ENCODE data around the gene ANKRD6.

ANKRD6 gene

DNA sequence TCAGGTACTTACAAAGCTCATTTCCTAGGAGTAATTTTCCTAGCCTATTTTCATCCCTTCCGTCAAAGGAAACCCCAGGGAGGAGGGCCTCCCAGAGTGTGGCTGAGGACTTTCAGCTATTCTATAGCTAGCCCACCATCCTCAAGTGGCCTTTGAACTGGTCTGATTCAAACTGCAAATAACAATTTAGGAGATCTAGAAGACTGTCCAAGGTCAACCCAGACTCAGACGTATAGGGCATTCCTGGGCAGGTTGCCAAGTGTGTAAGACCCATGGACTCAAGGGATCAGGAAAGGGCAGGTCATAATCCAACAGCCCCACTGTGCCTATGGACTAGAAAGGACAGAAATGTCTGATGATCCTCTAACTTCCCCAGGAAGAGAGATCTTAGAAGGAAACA lies 18.7 kb upstream of the ANKRD6 start:
- DNase-seq, result no peak

- no peak for DNase-seq
Observed at GRCh38 chr6:89415185-89415584, 17.8 kb upstream of the ANKRD6 start.

GRCh38 chr6:89416796-89417195 lies 16.2 kb upstream of the ANKRD6 start:
- DNase-seq, result no peak

GRCh38 chr6:89430201-89430962 lies 2.6 kb upstream of the ANKRD6 start:
- no peak for DNase-seq

- no peak for DNase-seq
Observed at GRCh38 chr6:89433252-89434149, 549 bp downstream of the ANKRD6 start.

- DNase-seq, result no peak
Observed at GRCh38 chr6:89434150-89434499, 1.2 kb downstream of the ANKRD6 start.

DNA sequence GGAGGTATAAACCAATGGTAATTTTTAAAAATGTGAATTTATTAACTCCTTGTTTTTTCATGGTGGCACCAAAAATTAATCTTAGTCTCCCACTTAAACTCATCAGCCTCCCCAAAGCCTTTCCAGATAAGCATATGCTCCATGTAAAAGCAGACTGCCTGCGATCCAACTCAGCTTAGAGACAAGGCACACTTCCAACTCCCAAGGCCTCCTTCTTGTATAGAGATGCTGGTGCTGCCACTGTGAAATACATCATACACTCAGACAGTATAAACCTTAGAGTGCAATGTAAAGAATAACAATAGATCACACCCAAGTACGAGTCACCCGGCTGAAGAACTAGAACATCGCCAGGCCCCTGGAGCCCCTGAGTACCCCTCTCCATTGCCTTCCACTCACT lies 2.0 kb downstream of the ANKRD6 start:
- no peak for DNase-seq

DNA sequence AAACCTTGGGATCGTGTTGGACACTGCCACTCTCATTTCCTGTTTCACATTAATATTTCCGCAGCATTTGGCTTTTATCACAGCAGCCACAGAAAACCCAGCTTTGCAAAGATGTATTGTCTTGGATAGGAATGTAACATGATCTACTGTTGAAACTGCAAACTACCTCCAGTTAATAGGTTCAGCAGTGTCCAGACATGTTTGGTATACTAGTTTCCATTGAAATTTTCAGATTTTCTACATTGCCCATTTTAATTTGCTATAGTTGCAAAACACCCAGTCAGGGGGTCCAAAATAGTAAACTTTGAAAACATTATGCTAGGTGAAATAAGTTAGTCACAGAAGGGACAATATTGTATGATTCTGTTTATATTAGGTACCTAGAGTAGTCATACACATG lies 3.3 kb downstream of the ANKRD6 start:
- no peak for DNase-seq

- DNase-seq, result no peak
Observed at GRCh38 chr6:89438248-89438647, 5.3 kb downstream of the ANKRD6 start.

DNA sequence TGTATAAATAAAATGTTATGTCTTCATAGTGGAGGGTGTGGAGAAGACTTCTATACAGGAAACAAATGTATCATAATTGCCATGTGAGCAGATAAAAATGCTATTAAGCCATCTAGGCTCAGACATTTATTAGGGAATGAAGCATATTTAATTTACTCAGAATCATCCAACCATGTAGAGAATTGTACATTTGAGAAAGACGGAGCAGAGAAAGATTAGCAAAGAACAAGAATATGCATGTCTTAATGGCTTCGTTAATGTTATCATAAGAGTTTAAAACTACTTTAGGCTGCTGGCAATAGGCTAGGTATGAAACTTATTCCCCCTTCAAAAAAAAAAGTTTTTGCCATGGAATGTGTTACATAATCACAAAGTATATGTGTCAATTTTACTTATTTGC lies 6.1 kb downstream of the ANKRD6 start:
- no peak for DNase-seq

DNA sequence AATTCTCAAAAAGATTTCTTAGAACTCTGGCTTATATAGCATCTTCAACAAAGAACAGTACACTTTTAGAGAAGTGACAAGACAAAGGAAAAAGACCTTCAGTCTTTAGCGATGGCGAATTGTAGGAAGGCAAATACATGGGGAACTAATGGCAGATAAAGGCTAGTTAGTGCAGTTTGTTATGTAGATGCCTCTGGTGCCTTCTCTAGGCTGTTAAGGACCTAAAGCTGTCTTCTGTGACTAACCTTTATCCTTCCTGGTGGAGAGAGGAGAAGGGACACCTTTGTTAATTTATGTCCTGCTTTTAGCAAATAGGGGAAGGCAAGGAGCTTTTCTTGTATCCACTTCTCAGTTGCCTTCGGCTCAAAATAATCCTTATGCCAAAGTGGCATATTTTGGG lies 7.2 kb downstream of the ANKRD6 start:
- DNase-seq, result no peak

DNA sequence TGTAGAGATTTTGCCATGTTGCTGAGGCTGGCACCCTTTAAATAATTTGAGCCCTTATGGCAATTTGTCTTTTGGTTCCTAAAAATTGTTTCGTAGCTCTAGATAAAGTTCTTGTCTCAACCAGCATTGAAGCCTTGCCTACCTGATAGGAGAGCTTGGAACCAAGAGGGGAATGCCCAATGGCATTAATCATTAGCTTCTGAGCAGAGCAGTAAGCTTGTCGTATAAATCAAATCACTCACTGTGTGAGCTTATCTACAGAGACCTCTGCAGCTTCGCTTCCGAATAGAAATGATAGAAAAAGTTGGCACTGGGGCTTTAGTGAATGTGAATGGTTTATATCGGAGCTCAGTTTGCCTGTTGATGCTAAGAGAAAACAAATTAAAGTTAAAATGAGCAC lies 10.7 kb downstream of the ANKRD6 start:
- DNase-seq, result no peak

DNA sequence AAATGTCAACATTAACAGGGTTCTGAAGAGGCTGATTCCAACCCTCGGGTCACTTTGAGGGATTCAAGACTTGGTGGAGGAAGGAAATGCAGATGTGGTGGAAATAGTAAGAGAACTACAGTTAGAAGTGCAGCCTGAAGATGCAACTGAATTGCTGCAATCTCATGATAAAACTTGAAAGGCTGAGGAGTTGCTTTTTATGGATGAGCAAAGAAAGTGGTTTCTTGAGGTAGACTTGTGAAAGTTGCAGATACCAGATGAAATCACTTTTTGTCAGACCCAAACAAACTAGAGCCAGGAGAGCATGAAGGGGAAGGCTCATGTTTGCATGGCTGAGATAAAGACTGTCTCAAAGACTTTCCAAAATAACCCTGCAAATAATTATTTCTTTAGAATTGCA lies 16.2 kb downstream of the ANKRD6 start:
- no peak for DNase-seq

- DNase-seq, result no peak
Observed at GRCh38 chr6:89452281-89452680, 19.3 kb downstream of the ANKRD6 start.

DNA sequence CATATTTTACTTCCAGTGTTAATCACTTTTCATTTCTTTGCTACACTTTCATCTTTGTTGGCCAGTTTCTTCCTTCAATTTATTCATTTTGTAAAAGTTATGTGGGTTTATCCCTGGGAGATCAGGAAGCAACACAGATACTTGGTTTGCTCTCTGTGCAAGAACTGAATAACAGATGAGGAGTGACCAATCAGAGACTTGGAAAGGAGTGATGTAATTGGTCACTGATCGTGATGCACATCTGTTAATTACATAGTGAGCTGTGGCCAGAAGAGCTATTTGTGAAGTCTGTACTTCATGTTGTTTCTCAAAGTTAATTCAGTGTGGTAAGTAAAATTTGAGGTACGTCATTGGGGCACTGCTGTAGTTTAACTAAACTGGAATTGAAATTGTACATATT lies 21.3 kb downstream of the ANKRD6 start:
- no peak for DNase-seq

GRCh38 chr6:89458704-89459103 lies 25.8 kb downstream of the ANKRD6 start:
- no peak for DNase-seq

GRCh38 chr6:89459501-89459900 lies 26.5 kb downstream of the ANKRD6 start:
- no peak for DNase-seq

DNA sequence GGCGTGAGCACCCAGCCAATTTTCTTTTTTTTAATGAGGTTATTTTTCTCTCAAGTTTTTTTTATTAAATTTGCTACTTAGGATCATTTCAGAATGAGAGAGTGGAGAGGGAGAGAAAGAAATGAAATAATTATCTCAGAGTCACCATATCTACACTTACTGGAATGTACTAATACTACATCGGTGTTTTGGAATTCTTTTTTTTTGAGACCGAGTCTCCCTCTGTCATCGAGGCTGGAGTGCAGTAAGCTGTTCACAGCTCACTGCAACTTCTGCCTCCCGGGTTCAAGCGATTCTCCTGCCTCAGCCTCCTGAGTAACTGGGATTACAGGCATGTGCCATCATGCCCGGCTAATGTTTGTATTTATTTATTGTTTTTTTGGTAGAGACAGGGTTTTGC lies 27.8 kb downstream of the ANKRD6 start:
- DNase-seq, result no peak

DNA sequence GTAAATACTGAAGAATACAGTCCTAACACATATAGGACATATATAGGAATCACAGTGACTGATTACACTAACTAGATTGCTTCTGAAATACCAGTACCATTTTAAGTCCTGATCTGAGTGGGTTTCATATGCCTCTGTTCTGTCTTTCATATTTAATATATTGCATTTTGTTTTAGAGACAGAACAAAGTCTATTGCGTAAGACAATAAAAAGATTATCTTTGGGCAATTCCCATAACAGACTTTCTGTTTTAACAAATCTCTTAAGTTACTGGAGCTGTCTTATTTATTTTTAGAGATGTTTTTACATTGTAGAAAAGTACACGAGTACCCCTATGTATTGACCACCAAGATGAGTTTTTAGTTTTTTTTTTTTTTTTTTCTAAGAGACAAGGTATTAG lies 29.6 kb downstream of the ANKRD6 start:
- no peak for DNase-seq

- DNase-seq, result no peak
Observed at GRCh38 chr6:89464295-89464694, 31.3 kb downstream of the ANKRD6 start.

DNA sequence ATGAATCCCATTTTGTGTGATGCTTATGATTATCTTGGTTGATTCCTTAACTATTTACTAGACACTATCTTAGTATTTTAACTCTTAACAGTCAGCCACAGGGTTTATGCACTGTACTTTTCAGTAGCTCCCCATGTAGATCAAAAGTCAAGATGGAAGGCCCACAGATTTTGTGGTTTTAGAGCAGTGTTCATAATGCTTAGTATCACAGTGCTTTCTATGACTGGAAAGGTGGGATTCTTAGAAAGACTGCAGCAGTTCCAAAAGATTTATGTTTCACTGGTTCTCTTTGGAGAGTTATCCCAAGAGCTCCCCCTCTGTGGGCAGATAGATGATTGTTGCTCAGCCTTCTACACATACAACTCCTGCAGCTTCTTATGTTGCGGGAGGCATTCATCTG lies 34.5 kb downstream of the ANKRD6 start:
- no peak for DNase-seq

- no peak for DNase-seq
Observed at GRCh38 chr6:89468998-89469397, 36.0 kb downstream of the ANKRD6 start.

DNA sequence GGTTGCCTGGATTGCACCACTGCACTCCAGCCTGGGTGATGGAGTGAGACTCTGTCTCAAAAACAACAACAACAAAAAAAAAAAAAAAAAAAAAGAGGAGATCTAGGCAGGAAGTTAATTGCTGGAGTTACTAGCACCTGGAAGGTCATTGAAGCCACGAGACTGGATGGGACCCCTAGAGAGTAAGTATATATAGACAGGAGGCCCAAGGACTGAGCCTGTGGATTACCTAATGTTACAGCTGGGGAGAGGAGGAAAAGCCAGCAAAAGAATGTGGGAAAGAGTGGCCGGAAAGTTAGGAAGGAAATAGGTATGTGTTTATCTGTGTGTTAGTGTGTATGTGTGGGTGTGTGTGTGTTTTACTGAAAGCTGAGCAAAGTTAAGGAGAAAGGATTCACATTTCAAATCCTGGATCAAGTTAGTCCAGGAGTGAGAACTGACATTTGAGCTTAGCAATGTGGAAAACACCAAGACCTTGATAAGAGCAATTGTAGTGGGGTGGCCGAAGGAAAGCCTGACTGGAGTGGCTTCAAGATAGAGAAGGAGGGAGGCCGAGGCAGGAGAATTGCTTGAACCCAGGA lies 38.4 kb downstream of the ANKRD6 start:
- no peak for DNase-seq

DNA sequence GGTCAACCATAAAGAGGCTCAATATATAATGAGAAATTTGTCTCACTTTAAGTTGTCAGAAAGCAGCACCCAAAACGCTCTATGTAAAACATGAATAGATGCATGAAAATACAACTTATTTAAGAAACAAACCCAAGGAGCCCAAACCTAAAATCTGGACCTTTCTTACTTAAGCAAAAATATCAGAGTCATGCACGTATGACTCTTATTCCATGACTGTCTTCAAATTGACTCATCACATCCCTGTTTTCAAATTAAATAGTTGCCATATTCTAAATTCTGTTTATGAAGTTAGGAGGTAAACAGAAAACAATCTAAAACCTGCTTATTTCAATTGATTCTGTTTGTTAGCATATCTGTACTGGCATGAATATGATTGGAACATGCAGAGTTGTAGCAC lies 42.1 kb downstream of the ANKRD6 start:
- DNase-seq, result no peak

All from NCI-H1694 treated with DMSO at 0.1 percent for 48 hours (cell line).